Spleen (tissue), 3 donors: ENCODE data around the gene ASB1.

Experiments
- POLR2A ChIP-seq, 3 donors: fragments of 450-650 bp; IDR thresholded peaks; one replicate each; pipeline ENCODE4 v1.5.1; 2017; ENCODE audit warnings: antibody characterized with exemption in 3 of 3, mild to moderate bottlenecking in 1 of 3
- POLR2AphosphoS5 ChIP-seq, 3 donors: sonication (generic); formaldehyde crosslinking; IDR thresholded peaks; one replicate each; pipeline ENCODE4 v1.5.1; 2017; ENCODE audit warnings: antibody characterized with exemption in 3 of 3

- TF ChIP-seq POLR2AphosphoS5 (IDR thresholded peaks at IDR 0.05) (no peak), POLR2A (IDR thresholded peaks at IDR 0.05) (no peak)
Measured at GRCh38 chr2:238380785-238381184, 45.9 kb upstream of the ASB1 start.
